Measurements from ENCODE around the gene TRPM5.

DNA sequence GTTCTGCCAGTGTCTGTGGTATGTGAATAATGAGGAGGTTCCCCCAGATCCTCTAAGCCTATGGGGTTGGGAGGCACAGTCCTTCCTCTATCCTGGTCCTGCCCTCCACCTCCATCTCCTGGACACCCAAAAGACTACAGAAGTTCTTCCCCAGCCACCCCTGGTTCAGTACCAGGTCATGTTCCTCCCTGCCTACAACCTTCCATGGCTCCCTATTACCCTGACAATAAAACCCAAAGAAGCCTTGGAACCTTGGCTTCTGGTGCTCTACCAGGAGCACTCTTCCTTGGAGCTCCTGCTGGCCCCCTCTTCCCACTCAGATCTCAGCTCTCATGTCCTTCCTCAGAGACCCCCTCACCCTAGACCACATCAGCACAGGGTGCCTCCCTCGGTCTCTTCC, 12.9 kb downstream of the TRPM5 start:
- TF ChIP-seq, protein P1, sequence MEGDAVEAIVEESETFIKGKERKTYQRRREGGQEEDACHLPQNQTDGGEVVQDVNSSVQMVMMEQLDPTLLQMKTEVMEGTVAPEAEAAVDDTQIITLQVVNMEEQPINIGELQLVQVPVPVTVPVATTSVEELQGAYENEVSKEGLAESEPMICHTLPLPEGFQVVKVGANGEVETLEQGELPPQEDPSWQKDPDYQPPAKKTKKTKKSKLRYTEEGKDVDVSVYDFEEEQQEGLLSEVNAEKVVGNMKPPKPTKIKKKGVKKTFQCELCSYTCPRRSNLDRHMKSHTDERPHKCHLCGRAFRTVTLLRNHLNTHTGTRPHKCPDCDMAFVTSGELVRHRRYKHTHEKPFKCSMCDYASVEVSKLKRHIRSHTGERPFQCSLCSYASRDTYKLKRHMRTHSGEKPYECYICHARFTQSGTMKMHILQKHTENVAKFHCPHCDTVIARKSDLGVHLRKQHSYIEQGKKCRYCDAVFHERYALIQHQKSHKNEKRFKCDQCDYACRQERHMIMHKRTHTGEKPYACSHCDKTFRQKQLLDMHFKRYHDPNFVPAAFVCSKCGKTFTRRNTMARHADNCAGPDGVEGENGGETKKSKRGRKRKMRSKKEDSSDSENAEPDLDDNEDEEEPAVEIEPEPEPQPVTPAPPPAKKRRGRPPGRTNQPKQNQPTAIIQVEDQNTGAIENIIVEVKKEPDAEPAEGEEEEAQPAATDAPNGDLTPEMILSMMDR (IDR thresholded peaks at IDR 0.05) = no peak
- no peak for TF ChIP-seq POLR2A (IDR thresholded peaks at IDR 0.05)

Measured in transverse colon (tissue), 3 donors.